Nephron progenitor cell (in vitro differentiated cells): ENCODE measurements around the gene GNB1.

Experiments
- DNase-seq: peaks from one replicate; pipeline ENCODE4 v3.0.0; 2021
- H3K27ac Mint-ChIP-seq: 2 replicates; pipeline ENCODE4 v1.8.0; 2021; ENCODE audit warnings: mild to moderate bottlenecking, moderate library complexity, mixed read lengths
- H3K27me3 Mint-ChIP-seq: 2 replicates; pipeline ENCODE4 v1.8.0; 2021; ENCODE audit warnings: mild to moderate bottlenecking, low read depth, mixed read lengths; ENCODE audit not compliant: poor library complexity
- H3K36me3 Mint-ChIP-seq: 2 replicates; pipeline ENCODE4 v1.8.0; 2021; ENCODE audit warnings: low read depth, mixed read lengths
- H3K4me1 Mint-ChIP-seq: 2 replicates; pipeline ENCODE4 v1.8.0; 2021; ENCODE audit warnings: mixed read lengths
- H3K4me3 Mint-ChIP-seq: 2 replicates; pipeline ENCODE4 v1.8.0; 2021; ENCODE audit warnings: mild to moderate bottlenecking, moderate library complexity, mixed read lengths
- H3K9me3 Mint-ChIP-seq: 2 replicates; pipeline ENCODE4 v1.8.0; 2021; ENCODE audit warnings: mild to moderate bottlenecking, moderate library complexity, mixed read lengths
- TF ChIP-seq, protein P1 (sequence below): fragments of 200-600 bp; sonication (generic); IDR thresholded peaks from 2 replicates; pipeline ENCODE4 v1.5.0; 2021; ENCODE audit warnings: antibody characterized with exemption

GNB1 gene

DNA sequence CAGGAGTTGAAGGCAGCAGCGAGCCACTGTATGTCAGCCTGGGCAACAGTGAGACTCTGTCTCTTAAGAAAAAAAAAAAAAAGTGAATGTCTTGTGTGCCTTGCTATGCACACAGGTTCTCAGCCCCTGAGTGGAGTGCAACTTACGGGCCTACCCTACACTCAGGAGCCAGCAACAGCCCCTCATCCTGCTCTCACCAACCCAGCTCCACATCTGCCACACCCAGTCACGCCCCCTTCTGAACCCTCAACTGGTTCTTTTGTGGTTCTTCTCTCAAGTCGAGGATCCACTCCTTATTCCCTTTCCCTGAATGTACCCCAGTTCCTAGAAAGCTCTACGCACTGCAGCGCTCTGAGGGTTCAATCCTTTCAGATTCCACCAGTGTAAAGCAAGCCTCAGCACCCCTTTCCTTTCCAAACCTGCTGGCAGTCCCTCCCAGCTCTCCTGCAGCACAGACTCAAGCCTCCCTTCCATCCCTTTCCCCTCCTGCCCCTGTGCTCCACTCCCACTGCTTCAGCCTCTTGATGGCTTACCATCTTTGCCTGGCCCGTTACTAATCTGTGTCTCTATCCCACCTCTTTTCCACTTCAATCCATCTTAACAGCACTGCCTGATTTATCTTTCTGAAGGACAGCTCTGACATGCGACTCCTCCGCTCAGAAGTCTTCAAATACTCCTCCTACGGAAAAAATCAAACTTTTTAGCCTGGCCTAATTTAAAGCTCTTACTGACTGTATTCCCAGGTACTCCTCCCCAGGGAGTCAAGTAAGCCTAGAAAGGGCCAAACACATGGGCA, 38.1 kb downstream of the GNB1 start:
- Mint-ChIP-seq H3K27me3 (no peaks in the 10 kb centered on the region), H3K4me3 (no peak overlapping the region), H3K4me1 (peaks cover 33% of the 10 kb centered on the region), H3K36me3 (peaks cover 60% of the 10 kb centered on the region), H3K27ac (peak overlapping the region; percentile 72), H3K9me3 (no peaks in the 10 kb centered on the region)
- TF ChIP-seq, protein P1, sequence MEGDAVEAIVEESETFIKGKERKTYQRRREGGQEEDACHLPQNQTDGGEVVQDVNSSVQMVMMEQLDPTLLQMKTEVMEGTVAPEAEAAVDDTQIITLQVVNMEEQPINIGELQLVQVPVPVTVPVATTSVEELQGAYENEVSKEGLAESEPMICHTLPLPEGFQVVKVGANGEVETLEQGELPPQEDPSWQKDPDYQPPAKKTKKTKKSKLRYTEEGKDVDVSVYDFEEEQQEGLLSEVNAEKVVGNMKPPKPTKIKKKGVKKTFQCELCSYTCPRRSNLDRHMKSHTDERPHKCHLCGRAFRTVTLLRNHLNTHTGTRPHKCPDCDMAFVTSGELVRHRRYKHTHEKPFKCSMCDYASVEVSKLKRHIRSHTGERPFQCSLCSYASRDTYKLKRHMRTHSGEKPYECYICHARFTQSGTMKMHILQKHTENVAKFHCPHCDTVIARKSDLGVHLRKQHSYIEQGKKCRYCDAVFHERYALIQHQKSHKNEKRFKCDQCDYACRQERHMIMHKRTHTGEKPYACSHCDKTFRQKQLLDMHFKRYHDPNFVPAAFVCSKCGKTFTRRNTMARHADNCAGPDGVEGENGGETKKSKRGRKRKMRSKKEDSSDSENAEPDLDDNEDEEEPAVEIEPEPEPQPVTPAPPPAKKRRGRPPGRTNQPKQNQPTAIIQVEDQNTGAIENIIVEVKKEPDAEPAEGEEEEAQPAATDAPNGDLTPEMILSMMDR = no peak
- DNase-seq = no peak

DNA sequence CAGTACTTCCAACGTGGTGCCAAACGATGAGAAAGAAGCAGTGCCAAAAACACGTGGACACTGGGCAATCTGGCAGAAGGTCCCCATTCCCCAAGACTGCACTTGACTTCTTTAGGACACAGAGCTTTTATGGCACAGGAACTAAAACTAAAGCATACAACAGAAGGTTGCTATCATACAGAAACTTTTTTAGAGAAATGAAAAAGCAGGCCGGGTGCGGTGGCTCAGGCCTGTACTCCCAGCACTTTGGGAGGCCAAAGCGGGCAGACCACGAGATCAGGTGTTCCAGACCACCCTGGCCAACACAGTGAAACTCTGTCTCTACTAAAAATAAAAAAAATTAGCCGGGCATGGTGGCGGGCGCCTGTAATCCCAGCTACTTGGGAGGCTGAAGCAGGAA, 43.0 kb downstream of the GNB1 start:
- H3K27ac Mint-ChIP-seq = peak overlapping the region; percentile 97

DNA sequence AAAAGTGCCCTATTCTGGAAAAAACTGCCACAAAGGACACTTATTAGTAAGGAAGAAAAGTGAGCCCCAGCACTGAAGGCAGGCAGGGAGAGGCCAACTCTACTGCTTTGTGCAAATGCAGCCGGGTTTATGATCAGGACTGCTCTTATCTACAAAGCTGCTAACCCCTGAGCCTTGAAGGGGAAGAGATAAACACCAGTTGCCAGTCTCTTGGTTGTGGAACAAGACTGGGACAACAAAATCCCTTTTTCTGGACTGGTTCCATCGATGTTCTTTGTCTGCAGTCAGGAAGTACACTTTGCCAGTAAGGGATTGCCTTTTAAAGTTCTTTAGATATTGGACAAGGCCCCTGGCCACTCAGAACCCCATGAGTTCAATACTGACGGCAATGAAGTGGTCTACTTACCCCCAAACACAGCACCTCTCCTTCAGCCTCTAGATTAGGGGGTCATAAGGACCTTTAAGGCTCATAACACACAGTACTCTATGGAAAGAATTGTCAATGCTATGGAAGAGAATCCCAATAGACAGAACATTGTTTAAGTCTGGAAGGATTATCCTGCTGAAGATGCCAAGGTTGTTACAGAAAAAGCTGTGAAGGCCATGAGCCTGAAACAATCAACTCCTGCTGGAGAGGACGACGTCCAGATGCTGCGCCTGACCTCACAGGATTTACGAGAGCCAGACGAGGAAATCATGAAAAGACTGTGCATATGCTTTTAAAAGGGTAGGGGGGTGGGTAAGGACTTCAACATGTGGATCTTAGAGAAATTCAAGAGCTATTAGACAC, 43.6 kb downstream of the GNB1 start:
- Mint-ChIP-seq H3K4me1 (peaks cover 22% of the 10 kb centered on the region), H3K27me3 (no peaks in the 10 kb centered on the region), H3K27ac (peak overlapping the region; percentile 97), H3K9me3 (no peaks in the 10 kb centered on the region), H3K36me3 (peaks cover 64% of the 10 kb centered on the region), H3K4me3 (no peak overlapping the region)
- DNase-seq = no peak
- TF ChIP-seq, protein P1 = no peak

More for the DNA sequence above, 43.0 kb downstream of the GNB1 start:
- no peaks in the 10 kb centered on the region for H3K27me3 Mint-ChIP-seq
- H3K4me1 Mint-ChIP-seq = peaks cover 24% of the 10 kb centered on the region
- TF ChIP-seq, protein P1 = no peak
- peaks cover 67% of the 10 kb centered on the region for H3K36me3 Mint-ChIP-seq
- no peaks in the 10 kb centered on the region for H3K9me3 Mint-ChIP-seq
- no peak for DNase-seq
- H3K4me3 Mint-ChIP-seq = no peak overlapping the region

DNA sequence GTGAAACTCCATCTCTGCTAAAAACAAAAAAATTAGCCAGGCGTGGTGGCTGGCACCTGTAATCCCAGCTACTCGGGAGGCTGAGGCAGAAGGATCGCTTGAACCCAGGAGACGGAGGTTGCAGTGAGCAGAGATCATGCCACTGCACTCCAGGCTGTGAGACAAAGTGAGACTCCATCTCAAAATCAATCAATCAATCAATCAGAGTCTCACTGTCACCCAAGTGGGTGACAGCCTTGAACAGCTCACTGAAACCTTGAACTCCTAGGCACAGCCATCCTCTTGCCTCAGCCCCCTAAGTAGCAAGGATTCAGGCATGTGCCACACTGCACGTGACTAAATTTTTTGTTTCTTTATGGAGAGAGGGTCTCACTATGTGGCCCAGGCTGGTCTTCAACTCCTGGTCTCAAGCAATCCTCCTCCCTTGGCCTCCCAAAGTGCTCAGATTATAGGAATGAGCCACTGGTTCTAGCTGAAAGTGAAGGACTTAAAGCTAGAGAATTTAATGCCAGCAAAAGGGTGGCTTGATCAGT, 44.4 kb downstream of the GNB1 start:
- TF ChIP-seq, protein P1 = no peak
- DNase-seq = no peak
- H3K4me3 Mint-ChIP-seq = no peak overlapping the region
- H3K36me3 Mint-ChIP-seq = peaks cover 58% of the 10 kb centered on the region
- peak overlapping the region; percentile 97 for H3K27ac Mint-ChIP-seq
- H3K4me1 Mint-ChIP-seq = peaks cover 25% of the 10 kb centered on the region
- no peaks in the 10 kb centered on the region for H3K9me3 Mint-ChIP-seq
- no peaks in the 10 kb centered on the region for H3K27me3 Mint-ChIP-seq

DNA sequence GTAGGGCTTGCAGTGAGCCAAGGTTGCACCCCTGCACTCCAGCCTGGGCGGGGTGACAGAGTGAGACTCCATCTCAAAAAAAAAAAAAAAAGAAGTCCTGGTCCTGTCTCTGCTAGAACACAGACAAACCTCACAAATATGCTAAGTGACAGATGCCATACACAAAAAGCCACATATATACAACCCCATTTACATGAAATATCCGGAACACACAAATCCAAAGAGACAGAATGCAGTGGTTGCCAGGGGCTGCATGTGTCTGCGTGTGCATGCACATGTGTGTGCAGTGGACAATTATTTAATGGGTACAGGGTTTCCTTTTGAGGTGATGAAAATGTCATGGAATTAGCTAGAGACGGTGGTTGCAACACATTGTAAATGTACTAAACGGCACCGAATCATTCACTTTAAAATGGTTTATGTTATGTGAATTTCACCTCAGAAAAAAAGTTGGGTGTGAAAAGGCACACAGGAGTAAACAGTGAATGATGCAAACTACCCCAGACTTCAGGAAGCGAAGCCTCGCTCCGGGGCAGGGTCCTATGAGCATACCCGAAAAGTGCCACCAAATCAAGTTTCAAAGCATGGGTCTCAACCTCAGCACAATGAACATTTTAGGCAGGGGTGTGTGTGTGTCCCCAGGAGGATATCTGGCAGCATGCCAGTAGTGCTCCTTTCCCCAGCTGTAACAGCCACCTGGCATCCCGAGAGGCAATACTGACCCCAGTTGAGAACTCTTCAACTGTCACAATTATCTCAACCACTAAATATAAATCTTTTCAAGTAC, 48.3 kb downstream of the GNB1 start:
- TF ChIP-seq, protein P1 = no peak
- Mint-ChIP-seq H3K27me3 (no peaks in the 10 kb centered on the region), H3K27ac (peak overlapping the region; percentile 62), H3K9me3 (peaks cover 3% of the 10 kb centered on the region), H3K4me3 (no peak overlapping the region), H3K4me1 (peaks cover 11% of the 10 kb centered on the region), H3K36me3 (peaks cover 60% of the 10 kb centered on the region)
- DNase-seq = no peak
